Small intestine (tissue), 7 donors: ENCODE measurements around the gene NEK4. TPM values are rescaled to one million over a fixed set of nuclear protein-coding genes. Genes with fewer than 3 reads are reported as not detected.

ENCODE experiments used
- DNase-seq, 2 donors: peaks; one replicate each; pipeline versions ENCODE4 v3.0.0 to v3.0.0-alpha.2; 2013
- FAIRE-seq: peaks from 2 replicates; lab custom pipeline; 2012; peaks lifted over from hg19 to GRCh38; lab: Jason Lieb, UNC
- H3K27ac ChIP-seq, 3 donors: one replicate each; pipeline ENCODE4 v1.5.1; 2013; ENCODE audit warnings: low read length in 2 of 3, mild to moderate bottlenecking in 2 of 3, control low read depth in 1 of 3, inconsistent platforms in 1 of 3, low read depth in 1 of 3, moderate library complexity in 1 of 3
- H3K27me3 ChIP-seq, 3 donors: one replicate each; pipeline ENCODE4 v1.6.1; 2013; ENCODE audit warnings: low read length in 3 of 3, inconsistent platforms in 1 of 3; ENCODE audit not compliant: control insufficient read depth in 3 of 3, insufficient read depth in 3 of 3
- H3K36me3 ChIP-seq, 3 donors: one replicate each; pipeline ENCODE4 v1.6.1; 2013; ENCODE audit warnings: low read length in 3 of 3, inconsistent platforms in 1 of 3, low read depth in 1 of 3, mild to moderate bottlenecking in 1 of 3, moderate library complexity in 1 of 3; ENCODE audit not compliant: control insufficient read depth in 3 of 3, insufficient read depth in 2 of 3
- H3K4me1 ChIP-seq, 3 donors: one replicate each; pipeline ENCODE4 v1.6.1; 2013; ENCODE audit warnings: low read length in 2 of 3, inconsistent platforms in 1 of 3, low read depth in 1 of 3, mild to moderate bottlenecking in 1 of 3, moderate library complexity in 1 of 3; ENCODE audit not compliant: control insufficient read depth in 3 of 3, insufficient read depth in 2 of 3
- H3K4me3 ChIP-seq, 3 donors: one replicate each; pipeline ENCODE4 v1.5.1; 2013; ENCODE audit warnings: low read length in 3 of 3, control low read depth in 1 of 3, inconsistent platforms in 1 of 3, low read depth in 1 of 3, mild to moderate bottlenecking in 1 of 3, moderate library complexity in 1 of 3
- H3K9me3 ChIP-seq, 2 donors: one replicate each; pipeline ENCODE4 v1.6.1; 2013; ENCODE audit warnings: low read depth in 1 of 2, low read length in 1 of 2; ENCODE audit not compliant: control insufficient read depth in 2 of 2, insufficient read depth in 1 of 2
- WGBS, 3 donors: extraction: QIAGEN DNeasy Blood & Tissue Kit; methylation state at CpG; one replicate each; pipeline ENCODE4 v1.1.7; 2013; 5-methylcytosine and 5-hydroxymethylcytosine counted together
- polyA plus RNA-seq, 4 donors: library from polyadenylated mRNA; stranded (reverse) in 3 of 4; unstranded in 1 of 4; fragments of 200-250 nt in 3 of 4; fragments of 120-200 nt in 1 of 4; gene quantifications; one replicate each; pipeline versions ENCODE4 v1.2.1 to v1.2.3, GENCODE V29; 2013
- donor health status: healthy with polysubstance abuse.
- donor health status: control.
- donor health status: control.
- donor health status: Bipolar disorder and iron deficiency.
- donor health status: healthy.

Gene NEK4
- polyA plus RNA-seq, 4 donors, result 3.0 to 18.5 (median 7.0) TPM

- peaks cover 0 to 23% (median 0%) of the 10 kb centered on the region in 3 donors for H3K4me1 ChIP-seq
- H3K4me3 ChIP-seq, result no peak overlapping the region
- no peaks in the 10 kb centered on the region for H3K27me3 ChIP-seq
- DNase-seq (no peak), FAIRE-seq (no peak)
- no peaks in the 10 kb centered on the region for H3K36me3 ChIP-seq
- no peaks in the 10 kb centered on the region for H3K9me3 ChIP-seq
- no peak overlapping the region for H3K27ac ChIP-seq
- WGBS, 3 donors, result 82 to 87% (median 84%) methylated on average over 13 of the region's 13 CpGs
Measured at GRCh38 chr3:52790741-52791140, 20.0 kb upstream of the NEK4 start.

- no peak overlapping the region for H3K4me3 ChIP-seq
- no peak for DNase-seq
- H3K27ac ChIP-seq, result no peak overlapping the region
- peaks cover 0 to 23% (median 0%) of the 10 kb centered on the region in 3 donors for H3K4me1 ChIP-seq
- no peaks in the 10 kb centered on the region for H3K27me3 ChIP-seq
- WGBS, 3 donors, result 69 to 79% (median 69%) methylated on average over 7 of the region's 7 CpGs
- FAIRE-seq, result no peak
- no peaks in the 10 kb centered on the region for H3K9me3 ChIP-seq
- H3K36me3 ChIP-seq, result no peaks in the 10 kb centered on the region
Measured at GRCh38 chr3:52790337-52790736, 19.6 kb upstream of the NEK4 start.

DNA sequence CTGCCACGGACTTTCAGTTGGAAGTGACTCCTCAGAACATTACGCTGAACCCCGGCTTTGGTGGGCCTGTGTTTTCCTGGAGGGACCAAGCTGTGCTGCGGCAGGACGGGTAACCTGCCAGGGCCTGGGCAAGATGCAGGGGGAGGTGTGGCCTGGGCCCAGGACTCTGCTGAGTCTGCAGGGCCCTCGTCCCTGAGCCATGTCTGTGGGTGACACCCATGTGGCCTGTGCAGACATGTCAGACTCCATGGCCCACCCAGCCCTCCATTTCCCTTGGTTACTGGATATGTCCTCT is 19.0 kb upstream of the NEK4 start:
- Histone ChIP-seq H3K27ac (no peak overlapping the region), H3K4me3 (no peak overlapping the region), H3K9me3 (no peaks in the 10 kb centered on the region), H3K4me1 (peaks cover 0 to 19% (median 0%) of the 10 kb centered on the region in 3 donors), H3K27me3 (no peaks in the 10 kb centered on the region), H3K36me3 (no peaks in the 10 kb centered on the region)
- WGBS, 3 donors, result 85 to 89% (median 86%) methylated on average over 6 of the region's 6 CpGs
- DNase-seq, result no peak
- FAIRE-seq, result no peak

- no peak for FAIRE-seq
- no peak overlapping the region for H3K27ac ChIP-seq
- H3K4me1 ChIP-seq, result peaks cover 0 to 15% (median 0%) of the 10 kb centered on the region in 3 donors
- no peak for DNase-seq
- no peaks in the 10 kb centered on the region for H3K36me3 ChIP-seq
- no peak overlapping the region for H3K4me3 ChIP-seq
- H3K9me3 ChIP-seq, result no peaks in the 10 kb centered on the region
- WGBS, 3 donors, result 82 to 86% (median 85%) methylated on average over 16 of the region's 16 CpGs
- no peaks in the 10 kb centered on the region for H3K27me3 ChIP-seq
Measured at GRCh38 chr3:52788890-52789745, 18.4 kb upstream of the NEK4 start.

- WGBS, 3 donors, result 68 to 78% (median 77%) methylated on average over 16 to 17 of the region's 17 CpGs
- peaks cover 0 to 9% (median 0%) of the 10 kb centered on the region in 3 donors for H3K4me1 ChIP-seq
- H3K4me3 ChIP-seq, result no peak overlapping the region
- FAIRE-seq, result no peak
- no peaks in the 10 kb centered on the region for H3K9me3 ChIP-seq
- no peak overlapping the region for H3K27ac ChIP-seq
- H3K36me3 ChIP-seq, result no peaks in the 10 kb centered on the region
- no peak for DNase-seq
- H3K27me3 ChIP-seq, result no peaks in the 10 kb centered on the region
Measured at GRCh38 chr3:52787672-52788625, 17.2 kb upstream of the NEK4 start.

DNA sequence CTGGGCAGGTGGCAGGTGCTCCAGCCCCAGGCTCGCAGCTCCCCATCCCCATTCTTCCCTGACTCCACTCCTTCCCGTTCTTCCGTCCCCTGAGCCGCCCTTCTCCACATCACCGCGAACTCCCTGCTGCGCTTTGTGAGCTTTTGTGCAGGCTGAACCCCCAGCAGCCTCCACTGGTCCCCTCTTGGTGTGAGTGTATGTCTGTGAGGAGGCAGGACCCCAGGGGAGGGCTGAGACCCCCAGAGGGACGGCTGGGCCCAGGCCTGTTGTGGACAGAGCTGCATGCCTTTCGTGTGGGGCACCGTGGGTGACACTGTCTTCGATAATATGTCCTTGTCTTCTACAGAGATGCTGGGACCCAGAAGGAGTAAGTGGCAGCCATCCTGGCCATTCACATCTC is 16.5 kb upstream of the NEK4 start:
- H3K4me1 ChIP-seq, result peaks cover 0 to 5% (median 0%) of the 10 kb centered on the region in 3 donors
- FAIRE-seq, result no peak
- no peak overlapping the region for H3K4me3 ChIP-seq
- no peak for DNase-seq
- H3K9me3 ChIP-seq, result no peaks in the 10 kb centered on the region
- H3K27me3 ChIP-seq, result peaks cover 0 to 2% (median 0%) of the 10 kb centered on the region in 3 donors
- H3K36me3 ChIP-seq, result no peaks in the 10 kb centered on the region
- WGBS, 3 donors, result 72 to 84% (median 81%) methylated on average over 11 of the region's 11 CpGs
- H3K27ac ChIP-seq, result no peak overlapping the region

- Histone ChIP-seq H3K27me3 (peaks cover 0 to 2% (median 0%) of the 10 kb centered on the region in 3 donors), H3K9me3 (no peaks in the 10 kb centered on the region), H3K36me3 (no peaks in the 10 kb centered on the region), H3K4me1 (no peaks in the 10 kb centered on the region), H3K27ac (no peak overlapping the region), H3K4me3 (no peak overlapping the region)
- DNase-seq (no peak), FAIRE-seq (no peak)
- WGBS, 3 donors, result 78 to 87% (median 86%) methylated on average over 14 to 19 of the region's 19 CpGs
Measured at GRCh38 chr3:52786330-52787215, 15.8 kb upstream of the NEK4 start.
